HG03442 (cell line): ENCODE measurements around the gene PPRC1.

Source experiments
- ATAC-seq: cut with Tn5 transposase; IDR thresholded peaks from one replicate; pipeline ENCODE4 v1.9.1; 2021; ENCODE audit warnings: mild to moderate bottlenecking, moderate library complexity; ENCODE audit not compliant: unreplicated experiment

The PPRC1 gene

GRCh38 chr10:102132563-102133372 lies at the start of gene PPRC1:
TSS of gene PPRC1 (plus strand) at chr10:102133040. CDS start at chr10:102133069, 29 bp downstream.
- peak; percentile 86 for ATAC-seq

GRCh38 chr10:102083541-102083940 lies 49.3 kb upstream of the PPRC1 start:
- no peak for ATAC-seq

GRCh38 chr10:102085336-102085735 lies 47.5 kb upstream of the PPRC1 start:
- no peak for ATAC-seq

GRCh38 chr10:102086196-102086595 lies 46.6 kb upstream of the PPRC1 start:
- ATAC-seq, result no peak

GRCh38 chr10:102090772-102091171 lies 42.1 kb upstream of the PPRC1 start:
- no peak for ATAC-seq

- no peak for ATAC-seq
Measured at GRCh38 chr10:102096449-102096848, 36.4 kb upstream of the PPRC1 start.

- no peak for ATAC-seq
Measured at GRCh38 chr10:102101152-102101551, 31.7 kb upstream of the PPRC1 start.

- no peak for ATAC-seq
Measured at GRCh38 chr10:102102421-102102820, 30.4 kb upstream of the PPRC1 start.

GRCh38 chr10:102106998-102107397 lies 25.8 kb upstream of the PPRC1 start:
- no peak for ATAC-seq

GRCh38 chr10:102109166-102110116 lies 23.4 kb upstream of the PPRC1 start:
- ATAC-seq, result no peak

GRCh38 chr10:102111276-102111675 lies 21.6 kb upstream of the PPRC1 start:
- no peak for ATAC-seq

- no peak for ATAC-seq
Measured at GRCh38 chr10:102112210-102112817, 20.5 kb upstream of the PPRC1 start.

- no peak for ATAC-seq
Measured at GRCh38 chr10:102113261-102113955, 19.4 kb upstream of the PPRC1 start.

- ATAC-seq, result peak; percentile 3
Measured at GRCh38 chr10:102113956-102114857, 18.6 kb upstream of the PPRC1 start.

- ATAC-seq, result peak; percentile 58
Measured at GRCh38 chr10:102114861-102115618, 17.8 kb upstream of the PPRC1 start.

- ATAC-seq, result no peak
Measured at GRCh38 chr10:102115775-102116174, 17.1 kb upstream of the PPRC1 start.

GRCh38 chr10:102116656-102117055 lies 16.2 kb upstream of the PPRC1 start:
- ATAC-seq, result no peak

GRCh38 chr10:102117391-102118159 lies 15.3 kb upstream of the PPRC1 start:
- ATAC-seq, result no peak
